ENCODE data around the gene VPS8.

- TF ChIP-seq CTCF (IDR thresholded peaks at IDR 0.05; ENCODE audit: control extremely low read depth in 1 of 3, insufficient read depth in 1 of 3, low read depth in 1 of 3, low read length in 3 of 3), result no peak
- TF ChIP-seq CEBPB (IDR thresholded peaks at IDR 0.05; ENCODE audit: low read depth, low read length), result no peak
- no peak for TF ChIP-seq MAFK (IDR thresholded peaks at IDR 0.05; ENCODE audit: low read depth, low read length)
- no peak for TF ChIP-seq JUND (IDR thresholded peaks at IDR 0.05; ENCODE audit: low read length)
- TF ChIP-seq CBX5 (IDR thresholded peaks at IDR 0.05; ENCODE audit: low read depth, low read length), result no peak
- TF ChIP-seq POLR2A (IDR thresholded peaks at IDR 0.05; ENCODE audit: control extremely low read depth in 1 of 2, low read depth in 2 of 2, low read length in 2 of 2), result no peak
- no peak for TF ChIP-seq RXRA (IDR thresholded peaks at IDR 0.05; ENCODE audit: insufficient read depth, low read depth, low read length)
- TF ChIP-seq POLR2AphosphoS5 (IDR thresholded peaks at IDR 0.05; ENCODE audit: low read depth, low read length), result no peak
- TF ChIP-seq E2F6 (IDR thresholded peaks at IDR 0.05), result no peak
These were observed 6.5 kb upstream of the VPS8 start for GRCh38 chr3:184805351-184806038.
